RPMI8226 (cell line): ENCODE data around the gene CREBZF.
"Not testable (repeated sequence)": the region's sequence is repeated elsewhere in the genome, so short reads cannot be mapped to it uniquely, and the experiment has no call there.

ENCODE experiments used
- DNase-seq: peaks from one replicate; pipeline ENCODE4 v3.0.0-alpha.2; 2015

CREBZF gene

GRCh38 chr11:85626496-85626895 lies 38.4 kb downstream of the CREBZF start:
- peak; percentile 15 for DNase-seq

DNA sequence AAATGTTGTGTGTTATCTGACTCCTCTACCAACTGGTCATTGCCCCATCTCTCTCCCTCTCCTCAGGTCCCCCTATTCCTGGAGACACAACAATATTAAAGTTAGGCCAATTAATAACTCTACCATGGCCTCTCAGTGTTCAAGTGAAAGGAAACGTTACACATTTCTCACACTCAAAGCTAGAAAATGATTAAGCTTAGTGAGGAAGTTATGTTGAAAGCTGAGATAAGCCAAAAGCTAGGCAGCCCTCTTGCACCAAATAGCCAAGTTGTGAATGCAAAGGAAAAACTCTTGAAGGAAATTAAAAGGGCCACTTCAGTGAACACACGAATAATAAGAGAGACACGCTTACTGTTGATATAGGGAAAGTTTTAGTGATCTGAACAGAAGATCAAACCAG lies 44.7 kb downstream of the CREBZF start:
- no peak for DNase-seq

DNA sequence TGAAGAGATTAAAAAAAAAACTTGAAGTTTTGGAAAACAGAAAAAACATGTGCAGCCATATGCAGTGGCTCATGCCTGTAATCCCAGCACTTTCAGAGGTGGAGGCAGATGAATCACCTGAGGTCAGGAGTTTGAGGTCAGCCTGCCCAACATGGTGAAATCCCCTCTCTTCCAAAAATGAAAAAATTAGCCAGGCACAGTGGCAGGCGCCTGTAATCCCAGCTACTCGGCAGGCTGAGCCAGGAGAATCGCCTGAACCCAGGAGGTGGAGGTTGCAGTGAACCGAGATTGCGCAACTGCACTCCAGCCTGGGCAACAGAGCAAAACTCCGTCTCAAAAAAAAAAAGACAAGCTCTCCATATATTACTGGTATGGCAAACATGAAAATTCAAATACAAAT lies 45.4 kb downstream of the CREBZF start:
- no peak for DNase-seq

DNA sequence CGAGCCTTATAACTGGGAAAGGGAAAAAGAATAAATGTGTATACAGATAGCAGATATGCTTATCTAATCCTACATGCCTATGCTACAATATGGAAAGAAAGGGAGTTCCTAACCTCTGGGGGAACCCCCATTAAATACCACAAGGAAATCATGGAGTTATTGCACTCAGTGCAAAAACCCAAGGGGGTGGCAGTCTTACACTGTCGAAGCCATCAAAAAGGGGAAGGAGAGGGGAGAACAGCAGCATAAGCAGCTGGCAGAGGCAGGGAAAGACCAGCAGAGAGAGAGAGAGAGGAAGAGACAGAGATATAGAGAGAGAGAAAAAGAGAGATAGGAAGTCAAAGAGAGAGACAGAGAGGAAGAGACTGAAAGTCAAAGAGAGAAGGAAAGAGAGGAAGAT lies 53.3 kb downstream of the CREBZF start:
- DNase-seq: not testable (repeated sequence)
